OCI-LY1 (cell line): ENCODE measurements around the gene COPS7A.

Source experiments
- CTCF ChIP-seq: fragments of 200-600 bp; sonication (generic), shearing (Covaris generic); IDR thresholded peaks from 2 replicates; pipeline ENCODE4 v1.5.1; 2017; ENCODE audit warnings: mild to moderate bottlenecking, antibody characterized with exemption, low read length, moderate library complexity, mixed read lengths
- EZH2 ChIP-seq: fragments of 200-600 bp; sonication (generic), shearing (Covaris generic); IDR thresholded peaks from 2 replicates; pipeline ENCODE4 v1.8.0; 2017; ENCODE audit warnings: borderline replicate concordance, mixed run types, mild to moderate bottlenecking, antibody characterized with exemption, low read length, moderate library complexity, mixed read lengths

- TF ChIP-seq CTCF (no peak), EZH2 (no peak)
These were observed 20.2 kb upstream of the COPS7A start for GRCh38 chr12:6703631-6704030.
